Measurements from ENCODE around the gene TIAM2.
"Not testable (repeated sequence)": the region's sequence is repeated elsewhere in the genome, so short reads cannot be mapped to it uniquely, and the experiment has no call there.

The TIAM2 gene

GRCh38 chr6:155219858-155220301 lies 224.8 kb downstream of the TIAM2 start:
- no peaks in the 10 kb centered on the region for H3K27me3 ChIP-seq (ENCODE audit: control insufficient read depth, insufficient read depth, low read length)
- no peak overlapping the region for H3K27ac ChIP-seq (ENCODE audit: low read depth, low read length)
- no peak overlapping the region for H3K4me3 ChIP-seq (ENCODE audit: low read depth, low read length)
- H3K9ac ChIP-seq (ENCODE audit: low read depth, low read length) = no peak overlapping the region
- H3K4me1 ChIP-seq (ENCODE audit: control insufficient read depth, insufficient read depth, low read length) = peaks cover 22% of the 10 kb centered on the region
- H3K36me3 ChIP-seq (ENCODE audit: control insufficient read depth, insufficient read depth, low read length) = no peaks in the 10 kb centered on the region
- no peaks in the 10 kb centered on the region for H3K9me3 ChIP-seq (ENCODE audit: control insufficient read depth, insufficient read depth, low read length)

GRCh38 chr6:155221086-155221485 lies 226.0 kb downstream of the TIAM2 start:
- Histone ChIP-seq H3K4me1 (ENCODE audit: control insufficient read depth, insufficient read depth, low read length) (peaks cover 19% of the 10 kb centered on the region), H3K9me3 (ENCODE audit: control insufficient read depth, insufficient read depth, low read length) (no peaks in the 10 kb centered on the region)

GRCh38 chr6:155222506-155222905 lies 227.4 kb downstream of the TIAM2 start:
- H3K27me3 ChIP-seq (ENCODE audit: control insufficient read depth, insufficient read depth, low read length) = no peaks in the 10 kb centered on the region
- no peak overlapping the region for H3K27ac ChIP-seq (ENCODE audit: low read depth, low read length)
- H3K9me3 ChIP-seq (ENCODE audit: control insufficient read depth, insufficient read depth, low read length) = no peaks in the 10 kb centered on the region
- H3K4me1 ChIP-seq (ENCODE audit: control insufficient read depth, insufficient read depth, low read length) = peaks cover 24% of the 10 kb centered on the region
- no peak overlapping the region for H3K4me3 ChIP-seq (ENCODE audit: low read depth, low read length)
- H3K36me3 ChIP-seq (ENCODE audit: control insufficient read depth, insufficient read depth, low read length) = no peaks in the 10 kb centered on the region
- no peak overlapping the region for H3K9ac ChIP-seq (ENCODE audit: low read depth, low read length)

More at GRCh38 chr6:155221086-155221485, 226.0 kb downstream of the TIAM2 start:
- no peak overlapping the region for H3K27ac ChIP-seq (ENCODE audit: low read depth, low read length)
- H3K4me3 ChIP-seq (ENCODE audit: low read depth, low read length) = no peak overlapping the region
- H3K27me3 ChIP-seq (ENCODE audit: control insufficient read depth, insufficient read depth, low read length) = no peaks in the 10 kb centered on the region
- no peak overlapping the region for H3K9ac ChIP-seq (ENCODE audit: low read depth, low read length)
- H3K36me3 ChIP-seq (ENCODE audit: control insufficient read depth, insufficient read depth, low read length) = no peaks in the 10 kb centered on the region

GRCh38 chr6:155223646-155224451 lies 228.7 kb downstream of the TIAM2 start:
- Histone ChIP-seq H3K9ac (ENCODE audit: low read depth, low read length) (no peak overlapping the region), H3K36me3 (ENCODE audit: control insufficient read depth, insufficient read depth, low read length) (no peaks in the 10 kb centered on the region), H3K4me1 (ENCODE audit: control insufficient read depth, insufficient read depth, low read length) (peaks cover 24% of the 10 kb centered on the region), H3K27ac (ENCODE audit: low read depth, low read length) (peak overlapping the region; percentile 32), H3K9me3 (ENCODE audit: control insufficient read depth, insufficient read depth, low read length) (no peaks in the 10 kb centered on the region), H3K4me3 (ENCODE audit: low read depth, low read length) (no peak overlapping the region), H3K27me3 (ENCODE audit: control insufficient read depth, insufficient read depth, low read length) (no peaks in the 10 kb centered on the region)

GRCh38 chr6:155224618-155225017 lies 229.5 kb downstream of the TIAM2 start:
- Histone ChIP-seq H3K36me3 (ENCODE audit: control insufficient read depth, insufficient read depth, low read length) (no peaks in the 10 kb centered on the region), H3K4me1 (ENCODE audit: control insufficient read depth, insufficient read depth, low read length) (peaks cover 24% of the 10 kb centered on the region), H3K9me3 (ENCODE audit: control insufficient read depth, insufficient read depth, low read length) (no peaks in the 10 kb centered on the region)

GRCh38 chr6:155227046-155227445 lies 231.9 kb downstream of the TIAM2 start:
- H3K27me3 ChIP-seq (ENCODE audit: control insufficient read depth, insufficient read depth, low read length) = no peaks in the 10 kb centered on the region
- H3K27ac ChIP-seq (ENCODE audit: low read depth, low read length) = peak overlapping the region; percentile 77
- peaks cover 24% of the 10 kb centered on the region for H3K4me1 ChIP-seq (ENCODE audit: control insufficient read depth, insufficient read depth, low read length)
- no peaks in the 10 kb centered on the region for H3K9me3 ChIP-seq (ENCODE audit: control insufficient read depth, insufficient read depth, low read length)
- no peak overlapping the region for H3K9ac ChIP-seq (ENCODE audit: low read depth, low read length)
- no peak overlapping the region for H3K4me3 ChIP-seq (ENCODE audit: low read depth, low read length)
- H3K36me3 ChIP-seq (ENCODE audit: control insufficient read depth, insufficient read depth, low read length) = no peaks in the 10 kb centered on the region

More at GRCh38 chr6:155224618-155225017, 229.5 kb downstream of the TIAM2 start:
- no peak overlapping the region for H3K9ac ChIP-seq (ENCODE audit: low read depth, low read length)
- no peaks in the 10 kb centered on the region for H3K27me3 ChIP-seq (ENCODE audit: control insufficient read depth, insufficient read depth, low read length)
- peak overlapping the region; percentile 32 for H3K27ac ChIP-seq (ENCODE audit: low read depth, low read length)
- no peak overlapping the region for H3K4me3 ChIP-seq (ENCODE audit: low read depth, low read length)

GRCh38 chr6:155228546-155229166 lies 233.5 kb downstream of the TIAM2 start:
- Histone ChIP-seq H3K9me3 (ENCODE audit: control insufficient read depth, insufficient read depth, low read length) (no peaks in the 10 kb centered on the region), H3K4me1 (ENCODE audit: control insufficient read depth, insufficient read depth, low read length) (peaks cover 20% of the 10 kb centered on the region), H3K36me3 (ENCODE audit: control insufficient read depth, insufficient read depth, low read length) (no peaks in the 10 kb centered on the region), H3K27ac (ENCODE audit: low read depth, low read length) (no peak overlapping the region), H3K9ac (ENCODE audit: low read depth, low read length) (no peak overlapping the region), H3K27me3 (ENCODE audit: control insufficient read depth, insufficient read depth, low read length) (no peaks in the 10 kb centered on the region), H3K4me3 (ENCODE audit: low read depth, low read length) (no peak overlapping the region)

GRCh38 chr6:155230975-155231374 lies 235.9 kb downstream of the TIAM2 start:
- H3K9me3 ChIP-seq (ENCODE audit: control insufficient read depth, insufficient read depth, low read length); H3K27ac ChIP-seq (ENCODE audit: low read depth, low read length); H3K4me1 ChIP-seq (ENCODE audit: control insufficient read depth, insufficient read depth, low read length); H3K36me3 ChIP-seq (ENCODE audit: control insufficient read depth, insufficient read depth, low read length); H3K4me3 ChIP-seq (ENCODE audit: low read depth, low read length); H3K9ac ChIP-seq (ENCODE audit: low read depth, low read length); H3K27me3 ChIP-seq (ENCODE audit: control insufficient read depth, insufficient read depth, low read length): not testable (repeated sequence)

GRCh38 chr6:155232848-155233247 lies 237.7 kb downstream of the TIAM2 start:
- no peak overlapping the region for H3K4me3 ChIP-seq (ENCODE audit: low read depth, low read length)
- H3K4me1 ChIP-seq (ENCODE audit: control insufficient read depth, insufficient read depth, low read length) = no peaks in the 10 kb centered on the region
- H3K27ac ChIP-seq (ENCODE audit: low read depth, low read length) = no peak overlapping the region
- no peak overlapping the region for H3K9ac ChIP-seq (ENCODE audit: low read depth, low read length)
- H3K27me3 ChIP-seq (ENCODE audit: control insufficient read depth, insufficient read depth, low read length) = no peaks in the 10 kb centered on the region
- peaks cover 7% of the 10 kb centered on the region for H3K9me3 ChIP-seq (ENCODE audit: control insufficient read depth, insufficient read depth, low read length)
- H3K36me3 ChIP-seq (ENCODE audit: control insufficient read depth, insufficient read depth, low read length) = no peaks in the 10 kb centered on the region

GRCh38 chr6:155234167-155234566 lies 239.1 kb downstream of the TIAM2 start:
- no peak overlapping the region for H3K9ac ChIP-seq (ENCODE audit: low read depth, low read length)
- peaks cover 14% of the 10 kb centered on the region for H3K9me3 ChIP-seq (ENCODE audit: control insufficient read depth, insufficient read depth, low read length)
- H3K4me3 ChIP-seq (ENCODE audit: low read depth, low read length) = no peak overlapping the region
- H3K4me1 ChIP-seq (ENCODE audit: control insufficient read depth, insufficient read depth, low read length) = no peaks in the 10 kb centered on the region
- H3K27me3 ChIP-seq (ENCODE audit: control insufficient read depth, insufficient read depth, low read length) = no peaks in the 10 kb centered on the region
- H3K36me3 ChIP-seq (ENCODE audit: control insufficient read depth, insufficient read depth, low read length) = no peaks in the 10 kb centered on the region
- H3K27ac ChIP-seq (ENCODE audit: low read depth, low read length) = no peak overlapping the region

GRCh38 chr6:155234687-155235086 lies 239.6 kb downstream of the TIAM2 start:
- Histone ChIP-seq H3K9me3 (ENCODE audit: control insufficient read depth, insufficient read depth, low read length) (peaks cover 15% of the 10 kb centered on the region), H3K27me3 (ENCODE audit: control insufficient read depth, insufficient read depth, low read length) (no peaks in the 10 kb centered on the region), H3K4me3 (ENCODE audit: low read depth, low read length) (no peak overlapping the region), H3K4me1 (ENCODE audit: control insufficient read depth, insufficient read depth, low read length) (no peaks in the 10 kb centered on the region), H3K36me3 (ENCODE audit: control insufficient read depth, insufficient read depth, low read length) (no peaks in the 10 kb centered on the region), H3K9ac (ENCODE audit: low read depth, low read length) (no peak overlapping the region), H3K27ac (ENCODE audit: low read depth, low read length) (no peak overlapping the region)

Measured in HUES48 (cell line).